Thyroid gland (tissue), 4 donors: ENCODE data around the gene ACVR1.

ENCODE experiments used
- CTCF ChIP-seq, 6 experiments: fragments of 200-600 bp in 3 of 6; fragments of 450-650 bp in 3 of 6; sonication (generic) in 3 of 6; IDR thresholded peaks; one replicate each; pipeline ENCODE4 v1.5.1; 2016 to 2019; ENCODE audit warnings: antibody characterized with exemption in 6 of 6, mild to moderate bottlenecking in 2 of 6, inconsistent platforms in 1 of 6, moderate library complexity in 1 of 6
- POLR2A ChIP-seq, 2 donors: fragments of 450-650 bp; IDR thresholded peaks; one replicate each; pipeline ENCODE4 v1.6.1; 2017; ENCODE audit warnings: antibody characterized with exemption in 2 of 2, mild to moderate bottlenecking in 2 of 2, moderate library complexity in 1 of 2

GRCh38 chr2:157789933-157790511 lies 86.1 kb downstream of the ACVR1 start:
- no peak for TF ChIP-seq CTCF (IDR thresholded peaks at IDR 0.05)
- peak in 1 of 2 donors; percentile 52 for TF ChIP-seq POLR2A (IDR thresholded peaks at IDR 0.05)
